Mammary epithelial cell (primary cell): ENCODE measurements around the gene SH2D2A.

ENCODE experiments used
- EZH2 ChIP-seq: IDR thresholded peaks from 2 replicates; pipeline ENCODE4 v1.6.1; 2012; ENCODE audit warnings: low read length, inconsistent platforms, borderline replicate concordance
- TF ChIP-seq, protein P1 (sequence below), 2 donors: IDR thresholded peaks in 1 of 2; conservative IDR thresholded peaks in 1 of 2; 2 replicates each; pipeline ENCODE4 v1.5.1; 2011 to 2012; ENCODE audit warnings: inconsistent platforms in 2 of 2, low read length in 2 of 2, mild to moderate bottlenecking in 2 of 2, control low read depth in 1 of 2, low read depth in 1 of 2; ENCODE audit not compliant: insufficient read depth in 1 of 2; ENCODE audit errors: extremely low read depth in 1 of 2

DNA sequence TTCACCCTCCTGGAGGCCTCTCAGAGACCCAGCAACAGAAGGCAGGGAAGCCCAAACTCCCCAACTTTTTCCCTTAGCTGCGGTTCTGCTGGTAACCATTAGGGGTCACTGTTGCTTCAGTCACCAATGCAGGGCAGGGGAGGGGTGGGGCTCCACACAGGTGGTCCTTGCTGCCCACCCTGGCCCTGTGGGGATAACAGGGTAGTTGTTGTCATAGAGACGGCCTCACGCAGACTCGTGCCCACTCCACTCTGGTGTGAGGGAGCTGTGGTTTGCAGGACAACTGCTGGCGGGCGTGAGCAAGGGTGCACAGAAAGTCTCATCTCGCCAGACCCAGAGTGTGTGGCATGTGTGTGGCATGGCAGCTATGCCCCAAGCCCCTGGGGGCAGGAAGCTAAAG, 22.3 kb upstream of the SH2D2A start:
- TF ChIP-seq, protein P1, sequence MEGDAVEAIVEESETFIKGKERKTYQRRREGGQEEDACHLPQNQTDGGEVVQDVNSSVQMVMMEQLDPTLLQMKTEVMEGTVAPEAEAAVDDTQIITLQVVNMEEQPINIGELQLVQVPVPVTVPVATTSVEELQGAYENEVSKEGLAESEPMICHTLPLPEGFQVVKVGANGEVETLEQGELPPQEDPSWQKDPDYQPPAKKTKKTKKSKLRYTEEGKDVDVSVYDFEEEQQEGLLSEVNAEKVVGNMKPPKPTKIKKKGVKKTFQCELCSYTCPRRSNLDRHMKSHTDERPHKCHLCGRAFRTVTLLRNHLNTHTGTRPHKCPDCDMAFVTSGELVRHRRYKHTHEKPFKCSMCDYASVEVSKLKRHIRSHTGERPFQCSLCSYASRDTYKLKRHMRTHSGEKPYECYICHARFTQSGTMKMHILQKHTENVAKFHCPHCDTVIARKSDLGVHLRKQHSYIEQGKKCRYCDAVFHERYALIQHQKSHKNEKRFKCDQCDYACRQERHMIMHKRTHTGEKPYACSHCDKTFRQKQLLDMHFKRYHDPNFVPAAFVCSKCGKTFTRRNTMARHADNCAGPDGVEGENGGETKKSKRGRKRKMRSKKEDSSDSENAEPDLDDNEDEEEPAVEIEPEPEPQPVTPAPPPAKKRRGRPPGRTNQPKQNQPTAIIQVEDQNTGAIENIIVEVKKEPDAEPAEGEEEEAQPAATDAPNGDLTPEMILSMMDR (conservative IDR thresholded peaks at IDR 0.05 in 1 of 2, IDR thresholded peaks at IDR 0.05 in 1 of 2; ENCODE audit: extremely low read depth in 1 of 2, insufficient read depth in 1 of 2, low read depth in 1 of 2, low read length in 2 of 2): peak; percentile 85 to 88
- no peak for TF ChIP-seq EZH2
